Measurements from ENCODE around the gene ABCD2.
"Not testable (repeated sequence)": the region's sequence is repeated elsewhere in the genome, so short reads cannot be mapped to it uniquely, and the experiment has no call there.

The ABCD2 gene

DNA sequence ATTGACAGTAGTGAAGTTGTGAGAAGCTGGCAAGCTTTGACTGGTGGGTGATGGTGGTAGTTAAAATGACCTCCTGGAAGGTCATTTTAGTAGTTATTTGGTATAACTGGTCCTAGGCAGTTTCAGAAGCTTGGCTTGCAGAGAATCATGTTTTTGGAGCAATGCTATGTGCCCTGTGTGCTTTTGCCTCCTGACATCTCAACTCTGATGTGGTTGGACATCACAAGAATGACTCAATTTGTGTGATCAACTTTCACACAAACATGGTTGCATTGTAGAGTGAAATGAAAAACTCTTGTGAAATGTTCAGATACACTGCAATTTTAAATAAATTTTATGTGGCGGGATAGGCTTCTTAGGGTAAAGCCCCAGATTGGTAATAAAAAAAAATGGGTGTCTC lies 8.3 kb upstream of the ABCD2 start:
- Histone ChIP-seq H3K9ac (ENCODE audit: low read length) (no peak overlapping the region), H3K27me3 (ENCODE audit: insufficient read depth, low read length) (no peaks in the 10 kb centered on the region), H3K9me2 (ENCODE audit: low read depth, low read length) (no peaks in the 10 kb centered on the region), H3K4me2 (ENCODE audit: low read length) (no peak overlapping the region), H3K9me3 (ENCODE audit: low read length) (no peaks in the 10 kb centered on the region), H3F3A (ENCODE audit: insufficient read depth, low read length) (no peaks in the 10 kb centered on the region), H4K20me1 (ENCODE audit: insufficient read depth, low read length) (no peaks in the 10 kb centered on the region), H3K4me3 (ENCODE audit: low read depth, low read length, poor library complexity, severe bottlenecking) (no peak overlapping the region), H2AFZ (ENCODE audit: low read length) (no peak overlapping the region), H3K4me1 (ENCODE audit: insufficient read depth, low read length, severe bottlenecking) (peaks cover 13% of the 10 kb centered on the region), H3K36me3 (ENCODE audit: insufficient read depth, low read length) (no peaks in the 10 kb centered on the region), H3K79me2 (ENCODE audit: insufficient read depth, low read length) (no peaks in the 10 kb centered on the region), H3K27ac (ENCODE audit: low read depth, low read length, poor library complexity, severe bottlenecking) (no peak overlapping the region)
- TF ChIP-seq, protein P1, sequence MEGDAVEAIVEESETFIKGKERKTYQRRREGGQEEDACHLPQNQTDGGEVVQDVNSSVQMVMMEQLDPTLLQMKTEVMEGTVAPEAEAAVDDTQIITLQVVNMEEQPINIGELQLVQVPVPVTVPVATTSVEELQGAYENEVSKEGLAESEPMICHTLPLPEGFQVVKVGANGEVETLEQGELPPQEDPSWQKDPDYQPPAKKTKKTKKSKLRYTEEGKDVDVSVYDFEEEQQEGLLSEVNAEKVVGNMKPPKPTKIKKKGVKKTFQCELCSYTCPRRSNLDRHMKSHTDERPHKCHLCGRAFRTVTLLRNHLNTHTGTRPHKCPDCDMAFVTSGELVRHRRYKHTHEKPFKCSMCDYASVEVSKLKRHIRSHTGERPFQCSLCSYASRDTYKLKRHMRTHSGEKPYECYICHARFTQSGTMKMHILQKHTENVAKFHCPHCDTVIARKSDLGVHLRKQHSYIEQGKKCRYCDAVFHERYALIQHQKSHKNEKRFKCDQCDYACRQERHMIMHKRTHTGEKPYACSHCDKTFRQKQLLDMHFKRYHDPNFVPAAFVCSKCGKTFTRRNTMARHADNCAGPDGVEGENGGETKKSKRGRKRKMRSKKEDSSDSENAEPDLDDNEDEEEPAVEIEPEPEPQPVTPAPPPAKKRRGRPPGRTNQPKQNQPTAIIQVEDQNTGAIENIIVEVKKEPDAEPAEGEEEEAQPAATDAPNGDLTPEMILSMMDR (IDR thresholded peaks at IDR 0.05; ENCODE audit: low read length), result no peak
- no peak for TF ChIP-seq EZH2 (IDR thresholded peaks at IDR 0.05; ENCODE audit: borderline replicate concordance, low read length)

DNA sequence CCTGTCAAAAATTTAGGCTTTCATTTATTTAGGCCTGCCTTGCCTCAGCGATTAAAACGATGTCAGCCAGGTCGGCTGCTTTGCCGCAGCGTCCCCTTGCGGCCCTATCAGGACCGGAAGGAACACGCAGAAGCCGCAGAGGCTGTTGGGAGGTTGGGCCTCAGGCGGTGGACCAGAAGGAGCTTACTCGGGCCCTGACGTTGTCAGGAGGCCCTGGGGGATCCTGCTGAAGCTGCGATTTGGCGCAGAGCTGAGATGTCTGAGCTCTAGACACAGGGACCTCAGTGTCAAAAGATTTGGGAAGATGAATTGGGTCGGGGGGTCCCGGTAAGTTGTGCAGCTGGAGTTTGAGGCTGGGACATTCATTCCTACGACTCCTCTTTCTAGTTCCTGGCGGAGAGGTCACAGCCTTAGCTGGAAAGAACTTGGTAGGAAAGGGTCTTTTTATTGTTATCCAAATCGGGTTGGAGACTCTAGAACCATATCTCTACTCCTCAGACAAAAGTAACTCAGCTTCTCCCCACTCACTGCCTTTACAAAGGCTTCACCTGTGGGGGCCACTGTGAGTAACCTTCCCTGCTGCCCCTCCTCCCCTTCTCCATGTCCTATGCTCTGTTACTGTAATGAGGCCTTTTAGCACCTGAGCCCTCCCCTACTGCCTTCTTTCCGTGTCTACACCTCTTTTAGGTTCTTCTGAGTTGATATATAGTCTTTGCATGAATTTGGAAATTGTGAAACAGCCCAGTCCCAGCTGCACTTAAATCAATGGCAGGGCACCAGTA lies 6.6 kb upstream of the ABCD2 start:
- Histone ChIP-seq H3K27ac (ENCODE audit: low read depth, low read length, poor library complexity, severe bottlenecking) (no peak overlapping the region), H3K79me2 (ENCODE audit: insufficient read depth, low read length) (no peaks in the 10 kb centered on the region), H2AFZ (ENCODE audit: low read length) (no peak overlapping the region)

DNA sequence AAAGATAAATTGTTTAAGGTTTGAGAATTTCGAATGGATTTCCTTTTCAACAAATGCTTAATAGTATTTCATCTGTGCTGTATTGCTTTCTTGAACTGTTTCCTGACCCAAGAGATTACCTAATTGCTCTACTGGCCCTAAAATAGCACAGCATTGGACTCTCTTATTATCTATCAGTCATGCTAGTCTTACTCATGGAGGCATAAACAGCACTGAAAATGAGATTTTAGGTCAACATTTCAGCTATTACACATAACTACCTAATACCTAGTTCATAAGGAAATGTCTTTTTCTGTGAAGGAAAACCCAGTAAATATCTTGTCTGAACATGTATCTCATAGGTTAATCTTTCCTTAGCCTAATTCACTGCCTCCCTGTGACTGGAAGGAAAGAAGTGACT lies 4.3 kb upstream of the ABCD2 start:
- no peak overlapping the region for H3K4me3 ChIP-seq (ENCODE audit: low read depth, low read length, poor library complexity, severe bottlenecking)
- H3K9me3 ChIP-seq (ENCODE audit: low read length), result no peaks in the 10 kb centered on the region
- H3K27me3 ChIP-seq (ENCODE audit: insufficient read depth, low read length), result no peaks in the 10 kb centered on the region
- H3K9me2 ChIP-seq (ENCODE audit: low read depth, low read length), result no peaks in the 10 kb centered on the region
- no peak overlapping the region for H3K27ac ChIP-seq (ENCODE audit: low read depth, low read length, poor library complexity, severe bottlenecking)
- no peaks in the 10 kb centered on the region for H3K36me3 ChIP-seq (ENCODE audit: insufficient read depth, low read length)
- no peak overlapping the region for H3K4me2 ChIP-seq (ENCODE audit: low read length)
- peaks cover 7% of the 10 kb centered on the region; the same call in 1 of the 2 replicates for H3F3A ChIP-seq (ENCODE audit: insufficient read depth, low read length)
- H3K4me1 ChIP-seq (ENCODE audit: insufficient read depth, low read length, severe bottlenecking), result peaks cover 39% of the 10 kb centered on the region
- no peaks in the 10 kb centered on the region for H3K79me2 ChIP-seq (ENCODE audit: insufficient read depth, low read length)
- no peak for TF ChIP-seq EZH2 (IDR thresholded peaks at IDR 0.05; ENCODE audit: borderline replicate concordance, low read length)
- TF ChIP-seq, protein P1 (IDR thresholded peaks at IDR 0.05; ENCODE audit: low read length), result no peak
- H2AFZ ChIP-seq (ENCODE audit: low read length), result no peak overlapping the region
- no peak overlapping the region for H3K9ac ChIP-seq (ENCODE audit: low read length)
- no peaks in the 10 kb centered on the region for H4K20me1 ChIP-seq (ENCODE audit: insufficient read depth, low read length)

More for the DNA sequence above, 6.6 kb upstream of the ABCD2 start:
- TF ChIP-seq, protein P1 (IDR thresholded peaks at IDR 0.05; ENCODE audit: low read length), result no peak
- TF ChIP-seq EZH2 (IDR thresholded peaks at IDR 0.05; ENCODE audit: borderline replicate concordance, low read length), result no peak
- H3K9ac ChIP-seq (ENCODE audit: low read length), result no peak overlapping the region
- no peaks in the 10 kb centered on the region for H3K9me3 ChIP-seq (ENCODE audit: low read length)
- no peaks in the 10 kb centered on the region for H3F3A ChIP-seq (ENCODE audit: insufficient read depth, low read length)
- no peaks in the 10 kb centered on the region for H3K9me2 ChIP-seq (ENCODE audit: low read depth, low read length)
- H3K4me2 ChIP-seq (ENCODE audit: low read length), result no peak overlapping the region
- H3K4me1 ChIP-seq (ENCODE audit: insufficient read depth, low read length, severe bottlenecking), result peaks cover 30% of the 10 kb centered on the region
- no peaks in the 10 kb centered on the region for H3K36me3 ChIP-seq (ENCODE audit: insufficient read depth, low read length)
- no peak overlapping the region for H3K4me3 ChIP-seq (ENCODE audit: low read depth, low read length, poor library complexity, severe bottlenecking)
- H4K20me1 ChIP-seq (ENCODE audit: insufficient read depth, low read length), result no peaks in the 10 kb centered on the region
- no peaks in the 10 kb centered on the region for H3K27me3 ChIP-seq (ENCODE audit: insufficient read depth, low read length)

- H3K4me2 ChIP-seq (ENCODE audit: low read length); H3F3A ChIP-seq (ENCODE audit: insufficient read depth, low read length); H3K27me3 ChIP-seq (ENCODE audit: insufficient read depth, low read length); H4K20me1 ChIP-seq (ENCODE audit: insufficient read depth, low read length); H3K27ac ChIP-seq (ENCODE audit: low read depth, low read length, poor library complexity, severe bottlenecking); H3K9me2 ChIP-seq (ENCODE audit: low read depth, low read length); H3K9ac ChIP-seq (ENCODE audit: low read length); H3K9me3 ChIP-seq (ENCODE audit: low read length); H3K36me3 ChIP-seq (ENCODE audit: insufficient read depth, low read length); H3K79me2 ChIP-seq (ENCODE audit: insufficient read depth, low read length); H3K4me3 ChIP-seq (ENCODE audit: low read depth, low read length, poor library complexity, severe bottlenecking); H2AFZ ChIP-seq (ENCODE audit: low read length): not testable (repeated sequence)
- peaks cover 43% of the 10 kb centered on the region for H3K4me1 ChIP-seq (ENCODE audit: insufficient read depth, low read length, severe bottlenecking)
Observed at GRCh38 chr12:39623160-39623559, 3.6 kb upstream of the ABCD2 start.

Measured in OCI-LY1 (cell line).